HS-27A (cell line): ENCODE data around the gene KCNJ16.

Experiments used
- DNase-seq: peaks from one replicate; pipeline ENCODE4 v3.0.0-alpha.2; 2012; ENCODE audit warnings: low read depth, missing footprints

Gene KCNJ16

DNA sequence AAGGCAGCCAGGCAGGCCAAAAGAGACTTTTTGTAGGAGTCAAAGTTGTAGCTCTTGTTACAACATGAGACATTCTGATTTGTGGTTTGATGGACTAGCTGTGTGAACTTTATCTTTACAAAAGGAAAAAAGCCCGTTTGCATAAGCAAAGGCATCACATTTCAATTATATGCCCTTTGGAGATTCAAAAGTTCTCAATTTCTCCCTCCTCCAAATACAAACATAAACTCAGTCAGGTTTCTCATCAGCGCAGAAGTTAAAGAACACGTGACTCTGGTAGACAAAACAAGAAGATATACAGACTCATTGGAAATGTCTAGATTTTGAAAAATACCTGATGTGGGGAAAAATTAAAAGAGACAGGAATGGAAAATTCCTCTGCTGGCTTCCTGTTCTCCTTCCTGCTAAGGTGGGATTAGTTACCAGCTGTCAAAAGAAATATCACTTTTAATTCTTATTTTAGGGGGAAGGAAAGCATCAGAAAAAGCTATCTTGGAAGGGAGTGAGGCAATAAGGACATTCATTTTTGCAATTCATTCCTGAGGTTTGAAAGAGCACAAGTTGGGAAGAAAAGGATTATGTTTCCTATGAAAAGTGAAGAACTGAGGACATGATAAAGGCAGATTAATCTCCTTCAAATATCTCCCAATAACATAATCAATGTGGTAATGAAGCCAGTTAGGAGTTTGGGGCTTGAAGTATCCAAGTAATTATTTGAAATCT lies 4.6 kb upstream of the KCNJ16 start:
- DNase-seq, result no peak

DNA sequence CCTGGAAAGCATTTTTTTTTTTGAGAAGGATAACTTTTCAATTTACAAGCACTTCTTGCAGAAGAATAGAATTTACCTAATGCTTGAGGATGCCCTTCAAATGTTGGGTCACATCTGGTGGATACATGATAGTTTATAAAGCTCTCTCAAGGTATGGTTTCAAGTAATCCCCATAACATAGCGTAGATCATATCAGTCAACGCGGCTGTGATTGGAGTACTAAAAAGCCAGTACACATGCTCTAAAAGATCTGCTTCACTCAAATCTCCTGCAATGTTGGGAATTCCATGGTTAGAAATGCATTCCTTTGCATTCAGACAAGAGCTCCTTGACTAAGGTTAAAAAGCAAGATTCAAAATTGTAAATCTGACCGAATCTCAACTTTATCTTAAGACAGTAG lies 3.9 kb upstream of the KCNJ16 start:
- no peak for DNase-seq

DNA sequence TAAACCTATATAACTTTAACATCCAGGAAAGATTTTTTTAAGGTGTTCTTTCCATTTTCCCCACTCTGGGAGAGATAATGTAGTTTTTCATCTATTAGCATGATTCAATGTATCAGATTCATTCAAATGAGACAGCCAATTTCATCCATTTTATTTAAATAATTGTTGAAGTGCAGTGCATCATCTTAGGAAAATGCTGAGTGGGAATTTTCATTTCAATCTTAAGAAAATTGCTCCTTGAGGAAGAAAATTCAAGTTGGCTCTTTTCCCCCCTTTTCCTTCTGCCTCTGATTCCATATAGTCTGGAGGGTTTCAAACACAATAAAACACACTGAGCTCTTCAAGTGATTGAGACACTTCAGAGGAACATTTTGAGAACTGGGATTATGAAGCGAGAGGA lies 3.4 kb upstream of the KCNJ16 start:
- DNase-seq, result no peak

DNA sequence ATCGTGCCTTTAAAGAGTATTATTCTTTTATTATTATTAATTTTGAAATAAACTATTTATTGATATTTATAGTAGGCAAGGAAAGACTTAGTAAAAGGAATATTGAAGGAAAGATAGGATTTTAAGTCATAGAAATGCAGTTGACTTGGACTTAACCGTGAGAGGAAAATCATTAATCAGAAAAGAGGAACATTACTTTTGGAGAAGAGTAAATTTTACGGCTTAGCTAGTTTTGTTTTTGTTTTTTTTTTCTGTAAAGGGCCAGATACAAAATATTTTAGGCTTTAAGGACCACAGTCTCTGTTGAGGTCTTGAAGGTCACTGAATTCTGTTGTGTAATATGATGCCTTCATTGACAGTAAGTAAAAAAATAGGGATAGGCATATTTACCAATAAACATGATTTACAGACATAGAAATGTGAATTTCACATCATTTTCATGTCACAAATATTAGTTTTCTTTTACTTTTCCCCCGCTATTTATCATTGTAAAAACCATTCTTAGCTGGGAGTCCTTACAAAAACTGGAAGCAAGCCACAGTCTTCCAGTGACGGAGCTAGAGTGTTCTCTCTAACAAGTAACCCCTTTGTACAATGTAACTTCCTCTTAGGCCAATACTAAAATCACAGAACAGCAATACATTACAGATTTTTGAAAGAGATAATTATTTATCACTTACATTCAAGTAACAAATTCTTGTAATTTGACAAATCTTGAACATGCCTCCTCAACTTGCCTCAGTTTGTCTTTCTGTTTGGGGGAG lies 2.3 kb upstream of the KCNJ16 start:
- DNase-seq, result no peak

DNA sequence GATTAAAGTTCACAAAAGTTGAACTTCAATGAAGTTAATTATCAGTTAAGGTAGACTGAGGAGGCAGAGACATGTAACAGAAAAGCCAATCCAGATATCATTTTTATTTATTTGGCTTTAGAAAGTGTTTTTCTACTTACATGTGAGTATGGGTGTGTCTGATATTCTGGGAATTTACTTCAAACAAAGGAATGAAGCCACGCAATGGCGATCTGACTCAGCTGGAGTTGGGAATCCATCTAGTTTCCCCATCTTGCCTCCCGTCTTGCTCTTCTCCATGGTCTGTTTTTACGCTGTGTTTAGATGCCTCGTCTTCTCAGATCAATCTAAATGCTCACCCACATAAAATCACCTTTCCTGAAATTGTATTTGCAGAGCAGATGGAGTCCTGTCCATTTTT lies 1.7 kb upstream of the KCNJ16 start:
- DNase-seq, result no peak

DNA sequence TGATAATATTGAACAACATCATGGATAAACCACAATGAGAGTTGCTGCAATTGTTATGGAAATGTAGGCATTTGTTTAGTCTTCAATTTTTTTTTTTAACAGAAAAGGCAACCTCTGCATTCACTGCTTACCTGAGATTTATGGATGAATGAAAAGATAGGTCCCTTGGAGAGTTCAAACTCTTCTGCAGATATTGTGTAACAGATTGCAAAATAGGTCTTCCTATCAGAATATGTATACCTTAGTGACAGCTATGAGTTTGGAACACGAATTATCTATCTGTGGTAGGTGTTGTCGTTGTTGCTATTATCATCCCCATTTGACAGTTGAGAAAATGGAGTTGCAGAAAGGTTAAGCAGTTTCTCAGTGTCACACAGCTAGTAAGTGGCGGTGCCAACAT lies 1.2 kb upstream of the KCNJ16 start:
- DNase-seq, result no peak

DNA sequence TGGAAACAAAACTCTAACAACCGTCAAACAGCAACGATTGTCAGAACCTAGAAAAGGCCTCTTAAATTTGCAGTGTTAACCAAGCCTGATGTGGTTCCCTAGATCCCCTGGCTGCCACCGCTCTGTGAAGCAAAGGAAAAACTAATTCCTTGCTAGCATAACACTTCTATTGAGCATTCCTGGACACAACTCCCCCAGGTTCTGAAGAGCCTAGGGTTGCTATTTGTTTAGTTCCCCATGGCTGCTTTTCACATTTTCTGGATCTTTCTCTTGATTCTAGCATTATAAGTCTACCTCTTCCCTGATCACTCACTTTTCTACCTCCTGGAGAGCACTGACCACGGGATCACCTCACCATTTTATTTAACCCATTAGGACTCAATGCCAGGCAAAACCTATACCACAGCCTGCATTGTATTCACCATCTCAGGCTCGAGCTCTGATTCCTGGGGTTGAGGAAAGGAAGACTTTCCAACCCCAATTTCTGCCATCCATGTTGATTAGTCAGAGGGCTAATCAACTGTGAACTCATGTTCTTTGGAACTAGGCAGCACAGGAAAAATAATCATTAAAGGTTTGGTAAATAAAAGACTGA lies 692 bp upstream of the KCNJ16 start:
- no peak for DNase-seq

DNA sequence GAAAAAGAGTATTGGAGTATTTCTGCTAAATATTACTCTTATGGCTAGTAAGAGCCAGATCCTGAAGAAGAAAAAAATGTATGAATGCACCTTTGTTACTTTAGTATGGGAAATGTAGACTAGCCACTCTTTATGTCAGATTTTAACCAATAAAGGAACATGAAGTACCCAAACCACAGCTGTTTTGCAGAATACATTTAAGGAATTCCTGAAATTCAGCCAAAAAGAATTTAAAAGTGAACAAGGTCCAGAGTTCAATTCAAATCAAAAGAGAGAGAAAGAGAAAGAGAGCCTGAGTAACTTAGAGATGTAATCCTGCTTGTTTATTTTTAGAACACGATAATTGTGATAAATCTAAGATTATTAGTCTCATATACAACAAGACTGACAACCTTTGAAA lies 1.2 kb downstream of the KCNJ16 start:
- DNase-seq, result no peak

DNA sequence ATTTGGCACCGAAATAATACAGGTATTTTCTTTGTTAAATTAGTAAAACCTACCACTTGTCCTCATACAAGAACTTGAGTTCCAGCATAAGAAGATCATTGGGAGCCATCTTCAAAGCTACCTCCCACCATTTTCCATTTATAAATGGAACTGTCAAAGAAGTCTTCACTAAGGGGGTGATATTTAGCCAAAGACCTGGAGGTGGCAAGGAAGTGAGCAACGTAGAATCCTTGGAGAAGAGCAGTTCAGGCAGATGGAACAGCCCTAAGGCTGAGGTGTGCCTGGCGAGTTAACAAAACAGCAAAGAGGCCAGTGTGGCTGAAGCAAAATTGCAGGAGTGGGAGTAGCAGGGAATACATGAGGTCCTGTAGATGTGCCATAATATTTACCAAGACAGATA lies 1.8 kb downstream of the KCNJ16 start:
- no peak for DNase-seq

DNA sequence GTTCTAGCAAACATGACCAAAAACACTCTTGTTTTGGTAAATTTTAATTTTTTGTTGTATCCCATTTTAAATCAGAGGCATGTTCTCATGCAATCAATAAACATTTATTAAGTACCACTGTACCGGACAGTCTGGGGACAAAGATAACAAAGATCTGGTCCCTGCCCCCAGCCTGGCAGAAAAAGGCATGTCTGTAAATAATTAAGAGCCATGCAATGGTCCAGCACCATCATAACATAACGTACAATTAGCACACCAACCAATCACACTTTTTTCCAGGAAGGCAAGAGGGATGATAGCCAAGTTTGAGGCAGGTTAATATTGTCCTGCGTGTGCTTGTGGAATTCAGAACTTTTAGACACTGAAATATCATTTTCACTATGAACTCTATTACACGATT lies 3.5 kb downstream of the KCNJ16 start:
- DNase-seq, result no peak

DNA sequence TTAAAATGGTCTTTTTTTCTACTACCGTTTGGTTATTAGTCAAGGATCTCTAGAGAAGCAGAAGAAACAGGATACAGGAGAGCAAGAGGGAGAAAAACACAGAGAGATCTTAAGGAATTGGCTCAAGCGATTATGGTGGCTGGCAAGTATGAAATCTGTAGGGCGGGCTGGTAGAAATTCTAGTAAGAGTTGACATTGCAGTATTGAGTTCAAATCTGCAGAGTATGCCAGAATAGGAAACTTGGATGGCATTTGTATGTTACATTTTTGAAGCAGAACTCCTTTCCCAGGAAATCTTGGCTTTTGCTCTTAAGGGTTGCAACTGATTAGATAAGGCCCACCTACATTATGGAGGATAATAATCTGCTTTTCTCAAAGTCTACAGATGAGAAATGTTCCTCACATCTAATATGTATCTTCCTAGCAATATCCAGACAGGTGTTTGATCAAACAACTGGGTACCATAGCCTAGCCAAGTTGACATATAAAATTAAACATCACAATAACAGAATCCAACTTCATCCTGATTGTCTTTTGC lies 4.0 kb downstream of the KCNJ16 start:
- no peak for DNase-seq

DNA sequence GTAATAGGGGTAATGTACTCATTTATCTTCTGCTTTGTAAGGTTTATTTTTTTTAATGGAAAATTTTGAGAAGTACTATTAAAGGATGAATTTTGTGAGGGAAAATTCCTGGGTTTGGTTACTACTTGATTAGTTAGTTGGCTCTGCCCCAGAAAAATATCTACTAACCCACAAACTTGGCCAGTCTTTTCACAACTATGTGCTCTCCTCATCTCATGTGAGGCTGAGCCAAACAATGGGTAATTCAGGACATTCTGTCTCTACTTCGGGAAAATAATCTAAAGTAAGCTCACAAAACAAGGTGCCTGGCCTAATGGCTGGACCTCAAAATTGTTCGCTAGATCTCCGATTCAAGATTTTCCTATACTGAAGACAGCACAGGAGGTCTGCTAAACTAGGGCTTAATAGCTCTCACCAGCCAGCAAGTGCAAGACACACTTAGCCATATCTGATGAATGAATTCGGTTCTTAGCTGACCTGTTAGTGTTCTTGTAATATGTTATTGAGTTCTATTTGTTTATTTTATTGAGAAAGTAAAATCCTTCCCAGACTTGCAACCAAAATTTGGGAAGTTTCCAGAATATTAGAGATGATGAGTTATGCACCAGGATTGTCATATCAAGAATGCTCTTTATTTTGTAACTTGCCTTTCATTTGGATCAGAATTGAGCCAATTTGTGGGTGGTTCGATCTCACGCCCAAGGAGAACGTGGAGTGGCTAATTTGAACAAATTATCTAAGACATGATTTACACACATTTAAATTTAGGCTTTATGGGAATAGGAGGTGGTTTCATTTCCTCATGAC lies 5.7 kb downstream of the KCNJ16 start:
- DNase-seq, result no peak

DNA sequence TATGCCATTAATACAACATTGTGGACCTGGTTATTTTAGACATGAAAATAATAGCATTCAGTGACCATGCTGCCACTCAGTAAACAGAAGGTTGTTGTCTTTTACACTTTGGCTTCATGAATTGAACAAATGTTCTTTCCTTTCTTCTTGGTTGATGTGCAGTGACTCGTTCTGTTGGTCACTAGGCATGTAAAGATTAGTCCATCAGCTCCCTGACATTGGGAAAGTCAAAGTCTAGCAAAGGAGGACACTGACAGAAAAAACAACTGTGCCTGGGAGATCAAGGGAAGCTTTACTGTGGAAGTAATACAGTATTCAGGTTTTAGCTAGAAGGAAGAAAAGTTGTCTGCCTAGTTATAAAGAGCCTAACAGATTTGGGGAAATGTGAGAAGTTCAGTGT lies 6.9 kb downstream of the KCNJ16 start:
- DNase-seq, result no peak

DNA sequence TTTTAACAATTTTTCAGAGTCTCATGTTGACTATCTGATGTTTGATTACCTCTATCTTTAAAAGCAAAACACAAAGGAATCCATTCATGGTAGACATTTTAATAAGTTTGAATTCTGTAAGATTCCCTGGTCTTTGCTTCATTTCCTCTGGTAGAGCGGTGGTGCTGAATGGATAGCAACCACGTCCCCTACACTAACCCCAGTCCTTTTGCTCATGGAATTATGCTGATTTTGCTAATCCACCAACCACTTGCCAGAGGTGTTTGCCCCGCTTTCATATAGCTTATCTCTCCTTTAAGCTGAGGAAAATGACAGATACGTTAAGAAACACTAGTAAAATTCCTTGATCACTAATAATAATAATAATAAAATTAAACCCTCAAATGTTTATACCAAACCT lies 9.5 kb downstream of the KCNJ16 start:
- DNase-seq, result no peak

DNA sequence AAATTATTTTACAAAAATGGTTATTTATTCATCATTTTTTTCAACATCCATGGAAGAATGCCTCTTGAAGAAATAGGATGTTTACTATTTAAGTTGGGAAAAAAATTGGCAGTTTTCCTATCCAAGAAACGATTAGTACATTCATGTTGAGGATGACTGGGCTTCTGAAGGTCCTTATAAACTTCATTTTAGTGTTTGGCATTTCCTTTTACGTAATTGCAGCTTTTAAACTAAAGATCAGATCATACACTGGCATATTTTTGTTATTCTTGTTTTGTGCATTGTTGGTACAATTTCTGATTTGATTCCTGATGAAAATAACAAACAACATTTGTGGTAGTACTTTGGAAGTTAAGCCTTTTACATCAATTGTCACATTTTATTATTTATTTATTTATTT lies 11.5 kb downstream of the KCNJ16 start:
- no peak for DNase-seq

DNA sequence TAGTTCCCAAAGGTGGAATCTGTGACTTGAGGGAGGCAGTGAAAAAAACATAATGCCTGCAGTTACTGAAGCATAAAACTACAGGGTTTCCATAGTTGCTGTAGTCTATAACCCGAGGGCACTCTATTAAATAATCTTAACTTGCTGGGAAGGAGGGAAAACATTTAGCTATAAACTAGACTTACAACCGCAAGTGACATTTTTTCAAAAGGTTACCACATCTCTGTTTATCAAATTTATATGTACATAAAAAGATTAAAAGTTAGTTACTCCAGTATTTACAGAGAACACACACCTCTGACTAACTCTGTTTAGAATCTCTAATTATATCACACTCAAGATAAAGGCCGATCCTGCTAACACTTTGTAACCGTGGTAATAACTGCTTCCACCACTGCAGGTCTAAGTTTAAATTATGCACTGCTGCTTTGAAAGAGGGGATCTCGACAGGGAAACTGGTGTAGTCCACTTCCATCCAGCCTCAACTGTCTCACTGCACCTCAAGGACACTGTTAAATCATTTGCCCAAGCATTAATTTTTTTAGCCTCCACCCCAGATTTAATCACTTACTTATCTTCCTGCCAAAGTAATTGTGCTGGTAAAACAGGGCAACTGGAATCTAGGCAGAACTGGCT lies 14.6 kb downstream of the KCNJ16 start:
- DNase-seq, result no peak

DNA sequence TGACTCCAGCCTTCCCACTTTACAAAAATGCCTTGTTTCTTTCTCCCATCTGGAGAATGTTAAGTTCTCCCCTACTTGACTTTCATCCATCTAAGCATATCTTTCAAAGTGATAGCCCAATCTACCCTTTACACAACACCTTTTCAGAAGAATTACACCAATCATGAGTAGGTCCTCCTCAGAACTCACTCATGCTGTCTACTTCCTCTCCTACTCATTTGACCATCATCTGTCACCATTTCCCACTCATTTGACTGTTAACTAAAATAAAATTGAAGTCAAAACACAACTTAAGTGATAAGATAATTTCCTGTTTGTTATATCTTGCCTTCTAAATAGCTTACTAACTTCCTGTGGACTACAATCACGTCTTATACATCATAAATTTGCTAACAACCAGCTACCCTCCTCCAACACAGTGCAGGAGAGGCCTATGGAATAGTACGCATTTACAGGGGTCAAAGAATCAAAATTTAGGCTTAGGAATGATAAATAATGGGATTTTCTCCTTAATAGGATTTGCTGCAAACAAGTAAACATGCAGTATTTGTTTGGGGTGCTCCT lies 16.1 kb downstream of the KCNJ16 start:
- no peak for DNase-seq

DNA sequence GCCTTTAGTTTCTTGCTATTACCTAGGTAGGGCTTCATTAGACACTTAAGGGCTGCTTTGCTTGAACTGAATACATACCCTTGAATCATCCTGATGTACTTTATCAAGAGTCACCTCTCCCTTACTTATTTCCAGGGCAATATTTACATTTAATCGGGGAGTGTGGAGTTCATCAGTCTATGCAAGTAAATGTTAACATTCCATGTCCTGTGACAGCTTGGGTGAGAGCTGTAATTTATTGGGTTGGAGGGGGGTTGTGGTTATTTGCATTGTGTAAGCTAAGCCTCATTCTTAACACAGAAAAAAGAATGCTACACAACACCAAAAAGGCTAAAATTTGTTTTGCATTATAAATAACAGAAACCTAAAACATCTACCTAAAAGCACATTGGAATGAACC lies 16.7 kb downstream of the KCNJ16 start:
- DNase-seq, result no peak

DNA sequence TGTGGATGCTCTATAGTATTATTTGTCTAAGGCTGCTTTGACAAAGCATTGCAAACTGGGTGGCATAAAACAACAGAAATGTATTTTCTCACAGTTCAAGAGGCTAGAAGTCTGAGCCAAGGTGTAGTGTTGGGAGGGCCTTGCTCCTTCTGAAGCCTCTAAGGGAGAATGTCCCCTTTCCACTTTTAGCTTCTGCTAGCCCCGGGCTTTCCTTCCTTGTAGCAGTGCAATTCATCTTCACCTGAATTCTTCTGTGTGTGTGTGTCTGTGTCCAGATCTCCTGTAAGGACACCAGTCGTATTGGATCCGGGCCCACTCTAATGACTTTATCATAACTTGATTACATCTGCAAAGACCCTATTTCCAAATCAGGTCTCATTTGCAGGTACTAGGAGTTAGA lies 18.1 kb downstream of the KCNJ16 start:
- DNase-seq, result no peak

DNA sequence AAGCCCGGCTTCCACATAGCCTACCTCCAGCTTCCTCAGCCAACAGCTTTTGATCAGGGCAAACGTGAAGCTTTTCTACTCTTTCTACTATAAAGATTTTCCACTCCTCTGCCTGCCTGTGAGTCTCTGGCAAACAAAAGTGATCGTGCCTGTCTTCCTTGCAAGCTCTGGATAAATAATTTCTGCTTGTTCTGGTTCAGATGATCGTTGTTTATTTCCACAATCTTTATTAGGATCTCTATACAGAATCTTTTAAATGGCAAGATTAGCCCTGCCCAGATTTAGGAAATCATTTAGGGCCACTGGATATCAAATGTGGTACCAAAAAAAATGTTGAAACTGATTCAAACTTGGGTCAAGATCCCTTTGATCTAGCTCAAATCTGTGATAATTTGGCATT lies 20.4 kb downstream of the KCNJ16 start:
- no peak for DNase-seq

DNA sequence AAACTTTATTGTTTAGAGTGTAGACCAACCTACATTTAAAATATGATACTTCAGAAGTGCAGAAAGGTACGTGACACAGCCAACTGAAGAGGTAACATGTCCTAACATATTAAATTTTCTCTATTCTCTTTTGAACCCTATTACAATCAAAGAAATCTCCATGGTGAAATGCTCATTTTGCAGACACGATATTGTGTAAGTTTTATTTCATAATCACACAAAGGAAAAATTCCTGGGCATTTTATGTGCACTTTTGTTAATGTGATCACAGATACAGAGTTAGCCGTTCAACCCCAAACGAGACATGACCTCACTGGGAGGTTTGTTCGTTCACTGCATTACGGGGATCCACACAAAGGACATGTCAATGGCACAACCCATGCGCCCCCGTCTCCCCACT lies 21.8 kb downstream of the KCNJ16 start:
- DNase-seq, result no peak

DNA sequence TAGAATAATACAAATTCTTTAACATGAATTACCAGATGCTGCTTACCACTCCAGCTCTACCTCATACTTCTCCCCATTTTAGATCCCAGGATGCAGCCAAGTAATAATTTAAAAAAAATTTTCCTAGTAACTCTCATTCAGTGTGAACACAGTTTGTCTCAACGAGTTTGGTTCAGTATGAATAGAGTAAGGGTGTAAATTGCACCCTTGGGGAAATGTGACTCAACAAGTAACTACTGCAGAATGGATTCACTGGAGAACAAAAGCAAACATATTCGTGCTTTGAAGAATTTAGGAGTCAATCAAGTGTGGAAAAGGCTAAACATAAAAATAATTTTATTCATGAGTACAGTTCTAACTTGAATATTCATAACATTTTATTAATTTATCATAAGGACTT lies 23.0 kb downstream of the KCNJ16 start:
- DNase-seq, result no peak
